Transverse colon (tissue), 4 donors: ENCODE data around the gene WTIP. TPM values are rescaled to one million over a fixed set of nuclear protein-coding genes. Genes with fewer than 3 reads are reported as not detected.
"Not testable (repeated sequence)": the region's sequence is repeated elsewhere in the genome, so short reads cannot be mapped to it uniquely, and the experiment has no call there.

Experiments
- DNase-seq: peaks from one replicate; pipeline ENCODE4 v3.0.0-alpha.2; 2019
- H3K27ac ChIP-seq, 4 donors: fragments of 200-600 bp; sonication (generic); 2 replicates each; pipeline ENCODE4 v1.5.1; 2016 to 2018; ENCODE audit warnings: inconsistent platforms in 4 of 4
- H3K27me3 ChIP-seq: fragments of 200-600 bp; sonication (generic); 2 replicates; pipeline ENCODE4 v1.5.1; 2017; ENCODE audit warnings: inconsistent platforms
- H3K36me3 ChIP-seq, 4 donors: fragments of 200-600 bp; sonication (generic); 2 replicates each; pipeline ENCODE4 v1.5.1; 2017 to 2019; ENCODE audit warnings: inconsistent platforms in 4 of 4
- H3K4me1 ChIP-seq, 4 donors: fragments of 200-600 bp; sonication (generic); 2 replicates each; pipeline ENCODE4 v1.5.1; 2017 to 2020; ENCODE audit warnings: inconsistent platforms in 4 of 4
- H3K4me3 ChIP-seq, 4 donors: fragments of 200-600 bp; sonication (generic); 1 replicate in 1 of 4; 2 replicates in 3 of 4; pipeline versions ENCODE4 v1.5.1 to v1.6.1; 2017 to 2019; ENCODE audit warnings: inconsistent platforms in 4 of 4
- H3K9me3 ChIP-seq, 2 donors: fragments of 200-600 bp; sonication (generic); 2 replicates each; pipeline ENCODE4 v1.5.1; 2017 to 2019; ENCODE audit warnings: inconsistent platforms in 2 of 2
- CTCF ChIP-seq, 5 experiments: fragments of 200-600 bp in 3 of 5; fragments of 450-650 bp in 2 of 5; sonication (generic) in 3 of 5; IDR thresholded peaks; 1 replicate in 2 of 5; 2 replicates in 3 of 5; pipeline ENCODE4 v1.5.1; 2016 to 2017; ENCODE audit warnings: antibody characterized with exemption in 5 of 5, inconsistent platforms in 3 of 5, mild to moderate bottlenecking in 2 of 5, moderate library complexity in 1 of 5
- EP300 ChIP-seq: sonication (generic); formaldehyde crosslinking; IDR thresholded peaks from one replicate; pipeline ENCODE4 v1.6.1; 2017; ENCODE audit warnings: antibody characterized with exemption, low read depth
- POLR2A ChIP-seq: fragments of 450-650 bp; IDR thresholded peaks from one replicate; pipeline ENCODE4 v1.6.1; 2016; ENCODE audit warnings: antibody characterized with exemption, mild to moderate bottlenecking, moderate library complexity
- POLR2AphosphoS5 ChIP-seq, 3 donors: sonication (generic); formaldehyde crosslinking; IDR thresholded peaks; one replicate each; pipeline ENCODE4 v1.6.1; 2016; ENCODE audit warnings: antibody characterized with exemption in 3 of 3
- WGBS, 2 donors: methylation state at CpG; one replicate each; pipeline ENCODE4 v1.1.5; 2018; ENCODE audit warnings: low coverage in 1 of 2; 5-methylcytosine and 5-hydroxymethylcytosine counted together
- in situ Hi-C, 4 donors: fragments of 200-750 bp; cut with MboI; loops; one replicate each; pipeline versions ENCODE4 v1.15.0 to v1.15.1; 2017; ENCODE audit warnings: low sequenced_read_pairs in 3 of 4, low pct_ligation_motif_present in 1 of 4, low pct_unique_long_range_greater_than_20kb in 1 of 4
- intact Hi-C: fragments of 100-400 bp; cut with DNase I; formaldehyde crosslinking; loops from one replicate; pipeline ENCODE4 v1.15.1; 2023; ENCODE audit warnings: low total_unique reads
- total RNA-seq, 4 donors: library from RNA; depleted of rRNA; stranded (reverse); fragments of >200 nt; gene quantifications; one replicate each; pipeline ENCODE4 v1.1.0, GENCODE V29; 2016

The WTIP gene
- total RNA-seq, 4 donors from 2014 or later: 0.60 to 4.1 (median 2.2) TPM

- WGBS, 2 donors: 92 to 94% methylated on average over 4 to 5 of the region's 5 CpGs
- no peak overlapping the region for H3K27ac ChIP-seq
These were observed 22.9 kb upstream of the WTIP start for GRCh38 chr19:34458677-34459076.

GRCh38 chr19:34459614-34460013 lies 21.9 kb upstream of the WTIP start:
- WGBS, 2 donors: 45% methylated on average over 2 of the region's 2 CpGs; no CpG with 5 or more reads in 1 of the 2 donors
- Histone ChIP-seq H3K4me3 (no peak overlapping the region), H3K4me1 (peaks cover 0 to 9% (median 0%) of the 10 kb centered on the region in 4 donors), H3K36me3 (peaks cover 2 to 75% (median 32%) of the 10 kb centered on the region in 4 donors), H3K9me3 (no peaks in the 10 kb centered on the region), H3K27ac (no peak overlapping the region), H3K27me3 (no peaks in the 10 kb centered on the region)
- in situ Hi-C loops: no loop called here
- TF ChIP-seq EP300 (no peak), POLR2AphosphoS5 (IDR thresholded peaks at IDR 0.05) (no peak), POLR2A (no peak), CTCF (IDR thresholded peaks at IDR 0.05) (no peak)
- intact Hi-C loops: no loop called here
- no peak for DNase-seq

More at GRCh38 chr19:34458677-34459076, 22.9 kb upstream of the WTIP start:
- Histone ChIP-seq H3K9me3 (no peaks in the 10 kb centered on the region), H3K4me3 (no peak overlapping the region), H3K36me3 (peaks cover 0 to 75% (median 33%) of the 10 kb centered on the region in 4 donors), H3K4me1 (peaks cover 0 to 9% (median 0%) of the 10 kb centered on the region in 4 donors), H3K27me3 (no peaks in the 10 kb centered on the region)
- no peak for DNase-seq
- in situ Hi-C loops (no loop called here), intact Hi-C loops (no loop called here)
- TF ChIP-seq POLR2AphosphoS5 (IDR thresholded peaks at IDR 0.05) (no peak), CTCF (IDR thresholded peaks at IDR 0.05) (no peak), POLR2A (no peak), EP300 (no peak)

- intact Hi-C loops: no loop called here
- Histone ChIP-seq H3K36me3 (peaks cover 2 to 77% (median 34%) of the 10 kb centered on the region in 4 donors), H3K27ac (peak overlapping the region in 2 of 4 donors; percentile 14 to 21), H3K4me1 (peaks cover 0 to 9% (median 0%) of the 10 kb centered on the region in 4 donors), H3K9me3 (no peaks in the 10 kb centered on the region), H3K4me3 (no peak overlapping the region), H3K27me3 (no peaks in the 10 kb centered on the region)
- TF ChIP-seq EP300 (no peak), POLR2A (no peak), CTCF (IDR thresholded peaks at IDR 0.05) (no peak), POLR2AphosphoS5 (IDR thresholded peaks at IDR 0.05) (no peak)
- no peak for DNase-seq
- in situ Hi-C loops: no loop called here
- 74 to 80% methylated on average over 5 of the region's 5 CpGs for WGBS, 2 donors
These were observed 20.0 kb upstream of the WTIP start for GRCh38 chr19:34461375-34462100.

- DNase-seq, in situ Hi-C loops: not testable (repeated sequence)
These were observed 16.8 kb upstream of the WTIP start for GRCh38 chr19:34464785-34465184.

More at GRCh38 chr19:34464785-34465184, 16.8 kb upstream of the WTIP start:
- intact Hi-C loops, H3K27ac ChIP-seq, H3K4me3 ChIP-seq, H3K4me1 ChIP-seq, H3K27me3 ChIP-seq, H3K9me3 ChIP-seq: not testable (repeated sequence)
- WGBS, 2 donors: 97% methylated on average over 4 of the region's 4 CpGs; no CpG with 5 or more reads in 1 of the 2 donors
- H3K36me3 ChIP-seq: peaks cover 0 to 83% (median 42%) of the 10 kb centered on the region in 4 donors
